Measurements from ENCODE around the gene CASP1.

The CASP1 gene

DNA sequence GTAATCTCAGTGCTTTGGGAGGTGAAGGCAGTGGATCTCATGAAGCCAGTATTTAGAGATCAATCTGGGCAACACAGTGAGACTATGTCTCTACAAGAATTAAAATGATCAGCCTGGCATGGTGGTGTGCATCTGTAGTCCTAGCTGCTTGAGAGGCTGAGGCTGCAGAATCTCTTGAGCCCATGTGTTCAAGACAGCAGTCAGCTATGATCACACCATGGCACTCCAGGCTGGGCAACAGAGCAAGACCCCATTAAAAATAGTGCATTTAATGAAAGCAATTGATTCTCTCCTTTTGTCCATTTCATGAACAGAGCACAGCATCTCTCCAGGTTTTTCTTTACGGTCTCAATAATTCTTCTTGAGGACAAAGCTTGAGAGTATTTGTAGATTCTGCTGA, 21.5 kb upstream of the CASP1 start:
- POLR2A ChIA-PET, result no interaction called here
- H3K4me3 ChIP-seq (ENCODE audit: low read depth, low read length), result no peak overlapping the region
- no peaks in the 10 kb centered on the region for H3K4me1 ChIP-seq (ENCODE audit: control insufficient read depth, insufficient read depth, low read length)
- H3K27ac ChIP-seq (ENCODE audit: extremely low read depth, low read depth, low read length), result no peak overlapping the region
- H3K9me3 ChIP-seq (ENCODE audit: control insufficient read depth, insufficient read depth, low read depth, low read length), result no peaks in the 10 kb centered on the region
- TF ChIP-seq ZBTB21 (tag by site-specific recombination; IDR thresholded peaks at IDR 0.05) (no peak), GLIS2 (tag by site-specific recombination; IDR thresholded peaks at IDR 0.05) (no peak), KLF16 (tag by site-specific recombination; IDR thresholded peaks at IDR 0.05) (no peak), ZNF169 (tag by site-specific recombination; IDR thresholded peaks at IDR 0.05) (no peak), ZNF16 (tag by site-specific recombination; IDR thresholded peaks at IDR 0.05; ENCODE audit: low read depth) (no peak), MYNN (tag by site-specific recombination; IDR thresholded peaks at IDR 0.05; ENCODE audit: borderline replicate concordance) (no peak), KLF9 (tag by site-specific recombination; IDR thresholded peaks at IDR 0.05; ENCODE audit: low read depth) (no peak), ZNF585B (tag by site-specific recombination; IDR thresholded peaks at IDR 0.05) (no peak)
- TF ChIP-seq, protein P1, sequence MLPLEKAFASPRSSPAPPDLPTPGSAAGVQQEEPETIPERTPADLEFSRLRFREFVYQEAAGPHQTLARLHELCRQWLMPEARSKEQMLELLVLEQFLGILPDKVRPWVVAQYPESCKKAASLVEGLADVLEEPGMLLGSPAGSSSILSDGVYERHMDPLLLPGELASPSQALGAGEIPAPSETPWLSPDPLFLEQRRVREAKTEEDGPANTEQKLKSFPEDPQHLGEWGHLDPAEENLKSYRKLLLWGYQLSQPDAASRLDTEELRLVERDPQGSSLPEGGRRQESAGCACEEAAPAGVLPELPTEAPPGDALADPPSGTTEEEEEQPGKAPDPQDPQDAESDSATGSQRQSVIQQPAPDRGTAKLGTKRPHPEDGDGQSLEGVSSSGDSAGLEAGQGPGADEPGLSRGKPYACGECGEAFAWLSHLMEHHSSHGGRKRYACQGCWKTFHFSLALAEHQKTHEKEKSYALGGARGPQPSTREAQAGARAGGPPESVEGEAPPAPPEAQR (tag by site-specific recombination; IDR thresholded peaks at IDR 0.05), result no peak
- no peaks in the 10 kb centered on the region for H3K36me3 ChIP-seq (ENCODE audit: control insufficient read depth in 2 of 2, insufficient read depth in 1 of 2, low read length in 2 of 2)
- CTCF ChIA-PET, result no interaction called here

DNA sequence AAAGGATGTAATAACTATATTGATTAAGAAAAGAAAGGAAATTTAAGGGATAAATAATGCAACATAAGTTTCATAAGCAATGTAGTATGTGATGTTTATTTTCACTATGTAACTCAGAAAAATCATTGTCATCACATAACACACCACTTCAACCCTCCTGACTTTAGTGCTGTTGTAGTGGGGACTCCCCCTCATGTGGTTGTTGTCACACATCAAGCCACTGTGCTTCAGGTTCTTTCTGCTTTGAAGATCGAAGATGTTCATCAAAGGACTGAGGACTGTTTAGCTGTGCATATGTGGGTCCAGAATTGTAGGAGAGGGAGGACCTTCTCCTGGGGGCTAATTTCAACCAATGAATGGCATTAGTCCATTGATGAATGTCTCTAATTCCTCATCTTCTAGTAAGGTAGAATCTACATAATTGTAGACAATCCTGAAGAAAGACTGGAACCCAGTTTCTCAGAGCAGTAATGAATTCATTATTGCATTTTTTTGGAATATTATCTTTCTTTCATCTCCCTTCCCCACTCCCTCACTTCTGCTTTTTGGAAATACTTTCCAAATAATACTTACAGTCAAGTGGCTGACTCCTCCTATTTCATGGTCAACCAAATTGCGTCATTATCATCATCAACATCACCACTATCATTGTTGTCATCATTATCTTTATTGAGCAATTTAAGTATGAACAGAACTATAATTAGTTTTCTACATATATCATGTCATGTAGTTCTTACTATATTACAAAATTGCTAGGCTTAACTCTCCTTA, 20.0 kb upstream of the CASP1 start:
- ChIA-PET CTCF (interaction anchor here (0.6 kb wide), 1 partner anchor 19 kb away, joined by 3 read pairs; no protein-coding TSS in a partner anchor), POLR2A (no interaction called here)
- Histone ChIP-seq H3K4me1 (ENCODE audit: control insufficient read depth, insufficient read depth, low read length) (no peaks in the 10 kb centered on the region), H3K36me3 (ENCODE audit: control insufficient read depth in 2 of 2, insufficient read depth in 1 of 2, low read length in 2 of 2) (no peaks in the 10 kb centered on the region), H3K9me3 (ENCODE audit: control insufficient read depth, insufficient read depth, low read depth, low read length) (no peaks in the 10 kb centered on the region), H3K27ac (ENCODE audit: extremely low read depth, low read depth, low read length) (no peak overlapping the region), H3K4me3 (ENCODE audit: low read depth, low read length) (no peak overlapping the region)
- TF ChIP-seq KLF1 (tag by site-specific recombination; IDR thresholded peaks at IDR 0.05), result no peak
- no peak for TF ChIP-seq RBAK (tag by site-specific recombination; IDR thresholded peaks at IDR 0.05)
- no peak for TF ChIP-seq ZBTB21 (tag by site-specific recombination; IDR thresholded peaks at IDR 0.05)
- TF ChIP-seq, protein P2, sequence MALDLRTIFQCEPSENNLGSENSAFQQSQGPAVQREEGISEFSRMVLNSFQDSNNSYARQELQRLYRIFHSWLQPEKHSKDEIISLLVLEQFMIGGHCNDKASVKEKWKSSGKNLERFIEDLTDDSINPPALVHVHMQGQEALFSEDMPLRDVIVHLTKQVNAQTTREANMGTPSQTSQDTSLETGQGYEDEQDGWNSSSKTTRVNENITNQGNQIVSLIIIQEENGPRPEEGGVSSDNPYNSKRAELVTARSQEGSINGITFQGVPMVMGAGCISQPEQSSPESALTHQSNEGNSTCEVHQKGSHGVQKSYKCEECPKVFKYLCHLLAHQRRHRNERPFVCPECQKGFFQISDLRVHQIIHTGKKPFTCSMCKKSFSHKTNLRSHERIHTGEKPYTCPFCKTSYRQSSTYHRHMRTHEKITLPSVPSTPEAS (tag by site-specific recombination; IDR thresholded peaks at IDR 0.05), result no peak
- TF ChIP-seq ZNF501 (tag by site-specific recombination; IDR thresholded peaks at IDR 0.05), result no peak
- no peak for TF ChIP-seq ZNF350 (tag by site-specific recombination; IDR thresholded peaks at IDR 0.05)
- no peak for TF ChIP-seq SP2 (tag by site-specific recombination; IDR thresholded peaks at IDR 0.05)
- TF ChIP-seq ZNF610 (tag by site-specific recombination; IDR thresholded peaks at IDR 0.05; ENCODE audit: borderline replicate concordance), result no peak

DNA sequence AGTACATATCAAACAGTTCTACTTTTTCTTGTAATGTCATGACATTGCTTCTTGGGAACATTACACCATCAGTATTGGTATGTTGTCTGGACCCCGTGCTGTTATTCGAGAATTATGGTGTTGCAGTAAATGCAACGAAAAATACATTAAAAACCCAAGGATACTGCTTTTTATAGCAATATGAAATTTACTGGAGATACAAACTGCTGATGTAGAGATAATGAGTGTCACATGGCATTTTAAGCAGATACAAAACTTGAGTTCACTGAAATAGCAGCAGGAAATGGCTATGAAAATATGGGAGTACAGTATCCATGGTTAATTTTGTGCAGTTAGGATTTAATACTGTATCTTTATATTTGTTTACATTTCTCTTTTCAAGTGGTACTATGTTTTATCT, 17.5 kb upstream of the CASP1 start:
- no peak overlapping the region for H3K27ac ChIP-seq (ENCODE audit: extremely low read depth, low read depth, low read length)

More for the DNA sequence above, 17.5 kb upstream of the CASP1 start:
- no peaks in the 10 kb centered on the region for H3K4me1 ChIP-seq (ENCODE audit: control insufficient read depth, insufficient read depth, low read length)
- no peaks in the 10 kb centered on the region for H3K36me3 ChIP-seq (ENCODE audit: control insufficient read depth in 2 of 2, insufficient read depth in 1 of 2, low read length in 2 of 2)
- no peak overlapping the region for H3K4me3 ChIP-seq (ENCODE audit: low read depth, low read length)
- CTCF ChIA-PET, result no interaction called here
- POLR2A ChIA-PET, result no interaction called here
- TF ChIP-seq, protein P1 (tag by site-specific recombination; IDR thresholded peaks at IDR 0.05), result no peak
- TF ChIP-seq ZNF302 (tag by site-specific recombination; IDR thresholded peaks at IDR 0.05; ENCODE audit: low read depth) (no peak), SP3 (tag by site-specific recombination; IDR thresholded peaks at IDR 0.05) (no peak), ZNF600 (tag by site-specific recombination; IDR thresholded peaks at IDR 0.05) (no peak)
- H3K9me3 ChIP-seq (ENCODE audit: control insufficient read depth, insufficient read depth, low read depth, low read length), result no peaks in the 10 kb centered on the region

Measured in HEK293 (cell line).